Caco-2 (cell line): ENCODE data around the gene PACS2. TPM values are rescaled to one million over a fixed set of nuclear protein-coding genes. Genes with fewer than 3 reads are reported as not detected.

Source experiments
- BruUV-seq: library from RNA; stranded (reverse); fragments of 400-500 nt; replicated peaks from 2 replicates; lab custom pipeline; 2021; lab: Mats Ljungman, UMichigan
- CTCF ChIA-PET: fragments of 300-600 bp; sonication (Branson Sonifier 250); formaldehyde crosslinking; loops from one replicate; lab custom pipeline; 2022; ENCODE audit warnings: antibody characterized with exemption; lab: Charles Lee
- POLR2A ChIA-PET: fragments of 300-600 bp; sonication (Branson Sonifier 250); formaldehyde crosslinking; loops from one replicate; lab custom pipeline; 2022; ENCODE audit warnings: antibody characterized with exemption; lab: Charles Lee
- DNase-seq, 2 experiments: peaks; one replicate each; pipeline versions ENCODE4 v3.0.0 to v3.0.0-alpha.2; 2020 to 2022
- H3K27me3 ChIP-seq: replicated peaks from 2 replicates; pipeline ENCODE4 v1.6.0; 2011; ENCODE audit warnings: low read length; ENCODE audit not compliant: control insufficient read depth, insufficient read depth
- H3K36me3 ChIP-seq: 2 replicates; pipeline ENCODE4 v1.5.1; 2011; ENCODE audit warnings: low read length; ENCODE audit not compliant: control insufficient read depth, insufficient read depth
- H3K4me1 ChIP-seq: fragments of 250-450 bp; sonication (Bioruptor Pico); 2 replicates; pipeline ENCODE4 v1.5.1; 2020; ENCODE audit warnings: mild to moderate bottlenecking
- H3K4me3 ChIP-seq: 2 replicates; pipeline ENCODE4 v1.5.1; 2011; ENCODE audit warnings: low read depth, mild to moderate bottlenecking, control low read depth, low read length
- H3K9me3 ChIP-seq: fragments of 250-450 bp; sonication (Bioruptor Pico); 2 replicates; pipeline ENCODE4 v1.5.1; 2020; ENCODE audit warnings: mild to moderate bottlenecking, moderate library complexity
- H3K27ac Mint-ChIP-seq: one replicate; pipeline ENCODE4 v1.8.0; 2022; ENCODE audit warnings: mixed read lengths; ENCODE audit not compliant: unreplicated experiment
- H3K27me3 Mint-ChIP-seq: one replicate; pipeline ENCODE4 v1.8.0; 2022; ENCODE audit warnings: mixed read lengths; ENCODE audit not compliant: insufficient read depth, unreplicated experiment
- H3K36me3 Mint-ChIP-seq: one replicate; pipeline ENCODE4 v1.8.0; 2022; ENCODE audit warnings: mild to moderate bottlenecking, mixed read lengths; ENCODE audit not compliant: insufficient read depth, unreplicated experiment
- H3K4me1 Mint-ChIP-seq: one replicate; pipeline ENCODE4 v1.8.0; 2022; ENCODE audit warnings: low read depth, mixed read lengths; ENCODE audit not compliant: unreplicated experiment
- H3K4me3 Mint-ChIP-seq: one replicate; pipeline ENCODE4 v1.8.0; 2022; ENCODE audit warnings: mild to moderate bottlenecking, moderate library complexity, mixed read lengths; ENCODE audit not compliant: unreplicated experiment
- H3K9me3 Mint-ChIP-seq: one replicate; pipeline ENCODE4 v1.8.0; 2022; ENCODE audit warnings: mixed read lengths; ENCODE audit not compliant: unreplicated experiment
- intact Hi-C: fragments of 100-400 bp; cut with micrococcal nuclease; formaldehyde crosslinking; loops from one replicate; pipeline ENCODE4 v1.10.0; 2022; ENCODE audit not compliant: unreplicated experiment
- total RNA-seq: library from RNA; stranded (reverse); gene quantifications from 2 replicates; pipeline ENCODE4 v1.2.3, GENCODE V29; 2022
- TF ChIP-seq, protein P1 (sequence below), 2 experiments: fragments of 200-600 bp in 1 of 2; IDR thresholded peaks; 1 replicate in 1 of 2; 2 replicates in 1 of 2; pipeline versions ENCODE4 v1.5.1 to v1.8.0; 2011 to 2022; ENCODE audit warnings: antibody characterized with exemption in 1 of 2, control low read depth in 1 of 2, inconsistent platforms in 1 of 2, low read depth in 1 of 2, low read length in 1 of 2, mild to moderate bottlenecking in 1 of 2, moderate library complexity in 1 of 2; ENCODE audit not compliant: insufficient read depth in 1 of 2, severe bottlenecking in 1 of 2, unreplicated experiment in 1 of 2

The PACS2 gene
- total RNA-seq, 1 experiment from 2014 or later = 58.1 TPM

DNA sequence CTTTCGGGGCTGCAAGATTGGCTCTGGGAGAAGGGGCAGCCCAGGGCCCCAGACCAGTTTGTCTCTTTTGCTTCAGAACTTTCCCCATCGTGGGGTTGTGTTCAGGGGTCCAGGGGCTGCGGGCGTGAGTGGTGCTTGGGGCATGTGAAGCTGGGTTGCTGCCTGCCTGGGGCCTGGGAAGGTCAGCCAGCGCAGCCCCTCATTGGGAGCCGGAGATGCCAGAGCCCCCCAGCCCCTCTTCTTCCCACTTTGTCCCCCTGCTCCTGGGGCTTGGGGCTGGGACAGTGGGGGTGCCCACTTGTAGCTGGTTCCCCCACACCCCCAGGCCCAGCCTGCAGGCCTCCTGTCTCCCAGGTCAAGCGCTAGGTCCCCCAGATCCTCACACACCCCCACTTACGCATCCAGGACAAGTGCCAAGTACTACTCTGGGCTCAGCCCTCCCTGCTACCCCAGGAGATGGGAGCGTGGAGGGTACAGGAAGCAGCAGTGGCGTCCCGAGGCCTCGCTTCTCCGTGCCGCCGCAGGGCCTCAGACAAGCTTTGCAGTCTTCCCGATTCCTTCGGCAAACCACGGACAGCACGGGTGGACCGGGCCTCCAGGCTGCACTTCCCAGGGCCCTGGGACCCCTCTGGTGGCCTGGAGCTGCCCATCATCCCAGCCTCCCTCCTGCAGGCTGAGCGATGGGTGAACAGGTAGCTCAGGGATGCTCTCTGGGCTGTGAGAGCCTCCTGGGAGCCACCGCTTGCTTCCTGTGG is 41.5 kb downstream of the PACS2 start:
- intact Hi-C loops = no loop called here
- Histone ChIP-seq H3K27me3 (no peaks in the 10 kb centered on the region), H3K9me3 (no peaks in the 10 kb centered on the region), H3K4me3 (no peak overlapping the region), H3K36me3 (no peaks in the 10 kb centered on the region), H3K4me1 (no peaks in the 10 kb centered on the region)
- Mint-ChIP-seq H3K27me3 (no peaks in the 10 kb centered on the region), H3K36me3 (peaks cover 15% of the 10 kb centered on the region), H3K9me3 (no peaks in the 10 kb centered on the region), H3K4me3 (no peak overlapping the region), H3K4me1 (no peaks in the 10 kb centered on the region), H3K27ac (no peak overlapping the region)
- ChIA-PET POLR2A (no interaction called here), CTCF (no interaction called here)
- BruUV-seq = no TSS peak
- no peak for DNase-seq
- TF ChIP-seq, protein P1, sequence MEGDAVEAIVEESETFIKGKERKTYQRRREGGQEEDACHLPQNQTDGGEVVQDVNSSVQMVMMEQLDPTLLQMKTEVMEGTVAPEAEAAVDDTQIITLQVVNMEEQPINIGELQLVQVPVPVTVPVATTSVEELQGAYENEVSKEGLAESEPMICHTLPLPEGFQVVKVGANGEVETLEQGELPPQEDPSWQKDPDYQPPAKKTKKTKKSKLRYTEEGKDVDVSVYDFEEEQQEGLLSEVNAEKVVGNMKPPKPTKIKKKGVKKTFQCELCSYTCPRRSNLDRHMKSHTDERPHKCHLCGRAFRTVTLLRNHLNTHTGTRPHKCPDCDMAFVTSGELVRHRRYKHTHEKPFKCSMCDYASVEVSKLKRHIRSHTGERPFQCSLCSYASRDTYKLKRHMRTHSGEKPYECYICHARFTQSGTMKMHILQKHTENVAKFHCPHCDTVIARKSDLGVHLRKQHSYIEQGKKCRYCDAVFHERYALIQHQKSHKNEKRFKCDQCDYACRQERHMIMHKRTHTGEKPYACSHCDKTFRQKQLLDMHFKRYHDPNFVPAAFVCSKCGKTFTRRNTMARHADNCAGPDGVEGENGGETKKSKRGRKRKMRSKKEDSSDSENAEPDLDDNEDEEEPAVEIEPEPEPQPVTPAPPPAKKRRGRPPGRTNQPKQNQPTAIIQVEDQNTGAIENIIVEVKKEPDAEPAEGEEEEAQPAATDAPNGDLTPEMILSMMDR (IDR thresholded peaks at IDR 0.05; ENCODE audit: insufficient read depth in 1 of 2, low read depth in 1 of 2, low read length in 1 of 2, severe bottlenecking in 1 of 2, unreplicated experiment in 1 of 2) = no peak

DNA sequence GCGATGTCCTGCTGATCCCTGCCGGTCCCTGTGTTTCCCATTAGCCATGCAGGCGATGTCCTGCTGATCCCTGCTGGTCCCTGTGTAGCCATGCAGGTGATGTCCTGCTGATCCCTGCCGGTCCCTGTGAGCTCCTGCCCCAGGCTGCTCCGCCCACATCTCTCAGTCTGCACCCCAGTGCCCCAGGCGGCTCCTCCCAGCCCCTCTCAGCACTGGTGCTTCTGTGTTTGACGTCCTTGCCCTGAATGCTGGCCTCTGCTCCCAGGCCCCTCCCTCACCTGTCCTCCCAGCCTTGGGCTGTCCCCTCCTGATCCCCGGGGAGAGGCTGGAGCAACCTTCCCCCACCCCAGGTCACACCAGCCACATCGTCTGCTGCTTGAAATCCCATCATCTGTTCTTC is 42.4 kb downstream of the PACS2 start:
- no peak for DNase-seq
- Histone ChIP-seq H3K4me1 (no peaks in the 10 kb centered on the region), H3K27me3 (no peaks in the 10 kb centered on the region), H3K36me3 (no peaks in the 10 kb centered on the region), H3K4me3 (no peak overlapping the region), H3K9me3 (no peaks in the 10 kb centered on the region)
- no TSS peak for BruUV-seq
- intact Hi-C loops = no loop called here
- Mint-ChIP-seq H3K27me3 (no peaks in the 10 kb centered on the region), H3K4me1 (no peaks in the 10 kb centered on the region), H3K27ac (no peak overlapping the region), H3K4me3 (no peak overlapping the region), H3K9me3 (no peaks in the 10 kb centered on the region), H3K36me3 (peaks cover 15% of the 10 kb centered on the region)
- TF ChIP-seq, protein P1 (IDR thresholded peaks at IDR 0.05; ENCODE audit: insufficient read depth in 1 of 2, low read depth in 1 of 2, low read length in 1 of 2, severe bottlenecking in 1 of 2, unreplicated experiment in 1 of 2) = no peak
- CTCF ChIA-PET = no interaction called here
- POLR2A ChIA-PET = no interaction called here

DNA sequence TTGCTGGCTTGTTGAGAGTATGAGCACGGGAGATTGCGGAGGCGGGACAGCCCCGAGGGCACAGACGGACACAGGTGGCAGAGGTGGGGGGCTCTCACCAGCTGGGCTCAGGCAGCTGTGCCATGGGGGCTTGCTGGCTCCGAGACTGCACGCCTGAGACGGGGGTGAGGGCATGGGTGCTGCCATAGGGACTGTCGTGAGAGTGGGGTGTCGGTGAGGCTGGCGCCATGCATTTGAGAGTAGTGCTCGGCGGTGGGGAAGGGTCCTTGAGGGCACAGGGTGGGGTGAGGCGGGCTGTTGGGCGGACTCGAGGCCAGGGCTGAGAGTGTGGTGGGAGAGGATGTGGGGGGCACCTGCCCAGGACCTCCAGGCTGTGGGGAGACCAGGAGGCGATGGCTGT is 43.1 kb downstream of the PACS2 start:
- no peak overlapping the region for H3K27ac Mint-ChIP-seq
- Histone ChIP-seq H3K27me3 (no peaks in the 10 kb centered on the region), H3K9me3 (no peaks in the 10 kb centered on the region), H3K4me3 (no peak overlapping the region), H3K36me3 (no peaks in the 10 kb centered on the region), H3K4me1 (no peaks in the 10 kb centered on the region)
- intact Hi-C loops = no loop called here
- ChIA-PET CTCF (no interaction called here), POLR2A (no interaction called here)
- H3K4me1 Mint-ChIP-seq = no peaks in the 10 kb centered on the region
- TF ChIP-seq, protein P1 (IDR thresholded peaks at IDR 0.05; ENCODE audit: insufficient read depth in 1 of 2, low read depth in 1 of 2, low read length in 1 of 2, severe bottlenecking in 1 of 2, unreplicated experiment in 1 of 2) = no peak
- no peaks in the 10 kb centered on the region for H3K27me3 Mint-ChIP-seq
- H3K4me3 Mint-ChIP-seq = no peak overlapping the region
- H3K36me3 Mint-ChIP-seq = peaks cover 15% of the 10 kb centered on the region
- no peak for DNase-seq
- BruUV-seq = no TSS peak
- no peaks in the 10 kb centered on the region for H3K9me3 Mint-ChIP-seq
